LHCN-M2 (cell line): Measurements from ENCODE around the gene CGNL1. TPM values are rescaled to one million over a fixed set of nuclear protein-coding genes. Genes with fewer than 3 reads are reported as not detected.
A peak's percentile ranks its signal among the peaks of the same experiment; 100 is the strongest.

Experiments used
- DNase-seq: peaks from one replicate; pipeline ENCODE4 v3.0.0-alpha.2; 2012; ENCODE audit warnings: low read depth
- polyA plus RNA-seq: library from polyadenylated mRNA; unstranded; fragments of >200 nt; gene quantifications from one replicate; pipeline ENCODE4 v1.2.1, GENCODE V29; 2012; ENCODE audit warnings: missing spikeins
- total RNA-seq: library from RNA; depleted of rRNA; stranded (reverse); fragments of >200 nt; gene quantifications from 2 replicates; pipeline ENCODE4 v1.2.3, GENCODE V29; 2014; rRNA removed

CGNL1 gene
- total RNA-seq, result 2.0 and 2.2 TPM in 2 replicates
- 5.8 TPM for polyA plus RNA-seq

- DNase-seq, result no peak
These were observed at the start of gene CGNL1 for GRCh38 chr15:57375827-57376695. Gene CGNL1, plus strand, starts transcription at chr15:57376505. Its CDS starts 61,495 bp downstream, at chr15:57438000.

- peak; percentile 98 for DNase-seq
These were observed 48.3 kb upstream of the CGNL1 start for GRCh38 chr15:57327985-57328471.

- no peak for DNase-seq
These were observed 47.8 kb upstream of the CGNL1 start for GRCh38 chr15:57328479-57328878.

GRCh38 chr15:57328897-57329296 lies 47.4 kb upstream of the CGNL1 start:
- no peak for DNase-seq

- DNase-seq, result no peak
These were observed 46.5 kb upstream of the CGNL1 start for GRCh38 chr15:57329582-57330367.

- no peak for DNase-seq
These were observed 45.5 kb upstream of the CGNL1 start for GRCh38 chr15:57330619-57331340.

- DNase-seq, result no peak
These were observed 44.0 kb upstream of the CGNL1 start for GRCh38 chr15:57332326-57332725.

- DNase-seq, result no peak
These were observed 42.8 kb upstream of the CGNL1 start for GRCh38 chr15:57333487-57333886.

GRCh38 chr15:57334257-57334656 lies 42.0 kb upstream of the CGNL1 start:
- DNase-seq, result no peak

- no peak for DNase-seq
These were observed 41.0 kb upstream of the CGNL1 start for GRCh38 chr15:57335293-57335715.

GRCh38 chr15:57335719-57336118 lies 40.6 kb upstream of the CGNL1 start:
- DNase-seq, result no peak

GRCh38 chr15:57337868-57338411 lies 38.4 kb upstream of the CGNL1 start:
- DNase-seq, result peak; percentile 63

GRCh38 chr15:57339321-57339720 lies 37.0 kb upstream of the CGNL1 start:
- DNase-seq, result no peak

- DNase-seq, result peak; percentile 49
These were observed 35.5 kb upstream of the CGNL1 start for GRCh38 chr15:57340682-57341259.

GRCh38 chr15:57343048-57343447 lies 33.3 kb upstream of the CGNL1 start:
- DNase-seq, result no peak

GRCh38 chr15:57343498-57343897 lies 32.8 kb upstream of the CGNL1 start:
- no peak for DNase-seq

GRCh38 chr15:57344282-57344681 lies 32.0 kb upstream of the CGNL1 start:
- DNase-seq, result no peak

- DNase-seq, result peak; percentile 35
These were observed 30.7 kb upstream of the CGNL1 start for GRCh38 chr15:57345584-57345983.

GRCh38 chr15:57348081-57348480 lies 28.2 kb upstream of the CGNL1 start:
- no peak for DNase-seq

- DNase-seq, result no peak
These were observed 23.6 kb upstream of the CGNL1 start for GRCh38 chr15:57352535-57353316.
